22Rv1 (cell line): ENCODE data around the gene IRAK2.

Source experiments
- ZFX ChIP-seq: fragments of 450-650 bp; IDR thresholded peaks from 2 replicates; pipeline ENCODE4 v1.6.1; 2017; ENCODE audit warnings: antibody characterized with exemption, borderline replicate concordance
- TF ChIP-seq, protein P1 (sequence below): fragments of 450-650 bp; IDR thresholded peaks from 2 replicates; pipeline ENCODE4 v1.5.1; 2017; ENCODE audit warnings: mild to moderate bottlenecking

DNA sequence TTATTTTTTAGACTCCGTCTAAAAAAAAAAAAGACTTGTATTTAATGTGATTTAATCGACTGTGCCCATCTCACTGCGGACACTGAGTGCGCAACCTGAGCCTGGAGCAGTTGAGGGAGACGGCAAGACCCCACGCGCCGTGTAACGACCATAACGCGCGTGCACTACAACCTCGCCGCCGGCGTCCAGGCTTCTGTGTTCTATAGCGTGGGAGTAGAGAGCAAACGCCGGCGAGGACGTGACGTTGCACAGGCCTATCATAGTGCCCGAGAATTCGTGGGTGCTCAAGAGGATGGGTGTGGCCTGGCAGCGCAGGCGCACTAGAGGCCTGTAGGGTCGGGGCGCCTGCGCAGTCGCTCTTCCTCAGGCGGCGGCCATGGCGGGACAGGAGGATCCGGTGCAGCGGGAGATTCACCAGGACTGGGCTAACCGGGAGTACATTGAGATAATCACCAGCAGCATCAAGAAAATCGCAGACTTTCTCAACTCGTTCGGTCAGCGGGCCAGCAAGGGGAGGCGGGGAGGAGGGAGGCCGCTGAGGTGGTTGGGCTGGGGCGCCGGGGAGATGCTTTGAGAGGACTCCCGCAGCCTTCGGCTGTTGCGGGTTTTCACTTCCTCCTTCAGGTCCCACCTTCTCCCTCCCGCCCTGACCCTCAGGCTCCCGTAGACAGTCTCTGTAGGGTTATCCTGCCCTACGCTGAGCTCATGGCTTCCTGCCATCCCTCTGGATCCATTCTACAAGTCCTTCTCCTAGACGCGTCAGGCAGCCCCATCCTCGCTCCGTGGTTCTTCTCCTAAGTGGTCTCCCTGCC lies 49.2 kb upstream of the IRAK2 start, which contains the start of gene BRK1:
- TF ChIP-seq, protein P1, sequence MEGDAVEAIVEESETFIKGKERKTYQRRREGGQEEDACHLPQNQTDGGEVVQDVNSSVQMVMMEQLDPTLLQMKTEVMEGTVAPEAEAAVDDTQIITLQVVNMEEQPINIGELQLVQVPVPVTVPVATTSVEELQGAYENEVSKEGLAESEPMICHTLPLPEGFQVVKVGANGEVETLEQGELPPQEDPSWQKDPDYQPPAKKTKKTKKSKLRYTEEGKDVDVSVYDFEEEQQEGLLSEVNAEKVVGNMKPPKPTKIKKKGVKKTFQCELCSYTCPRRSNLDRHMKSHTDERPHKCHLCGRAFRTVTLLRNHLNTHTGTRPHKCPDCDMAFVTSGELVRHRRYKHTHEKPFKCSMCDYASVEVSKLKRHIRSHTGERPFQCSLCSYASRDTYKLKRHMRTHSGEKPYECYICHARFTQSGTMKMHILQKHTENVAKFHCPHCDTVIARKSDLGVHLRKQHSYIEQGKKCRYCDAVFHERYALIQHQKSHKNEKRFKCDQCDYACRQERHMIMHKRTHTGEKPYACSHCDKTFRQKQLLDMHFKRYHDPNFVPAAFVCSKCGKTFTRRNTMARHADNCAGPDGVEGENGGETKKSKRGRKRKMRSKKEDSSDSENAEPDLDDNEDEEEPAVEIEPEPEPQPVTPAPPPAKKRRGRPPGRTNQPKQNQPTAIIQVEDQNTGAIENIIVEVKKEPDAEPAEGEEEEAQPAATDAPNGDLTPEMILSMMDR: no peak
- no peak for TF ChIP-seq ZFX
